Measurements from ENCODE around the gene MMP23B.

Gene MMP23B

GRCh38 chr1:1622788-1623094 lies 9.2 kb upstream of the MMP23B start:
- Mint-ChIP-seq H3K4me3 (no peak overlapping the region), H3K27ac (peak overlapping the region; percentile 17), H3K9me3 (no peaks in the 10 kb centered on the region), H3K4me1 (peaks cover 6% of the 10 kb centered on the region), H3K36me3 (peaks cover 3% of the 10 kb centered on the region)
- ATAC-seq (no peak), DNase-seq (ENCODE audit: low spot score in 2 of 2) (no peak)

- H3K36me3 Mint-ChIP-seq = no peaks in the 10 kb centered on the region
- H3K9me3 Mint-ChIP-seq = no peaks in the 10 kb centered on the region
- no peak for ATAC-seq
Measured at GRCh38 chr1:1623181-1623630, 8.8 kb upstream of the MMP23B start.

GRCh38 chr1:1623631-1624442 lies 8.1 kb upstream of the MMP23B start:
- Mint-ChIP-seq H3K36me3 (no peaks in the 10 kb centered on the region), H3K4me3 (no peak overlapping the region), H3K9me3 (no peaks in the 10 kb centered on the region), H3K27ac (no peak overlapping the region), H3K4me1 (peaks cover 6% of the 10 kb centered on the region)
- DNase-seq (ENCODE audit: low spot score in 2 of 2) (no peak), ATAC-seq (no peak)

More at GRCh38 chr1:1623181-1623630, 8.8 kb upstream of the MMP23B start:
- H3K4me1 Mint-ChIP-seq = peaks cover 6% of the 10 kb centered on the region
- no peak for DNase-seq (ENCODE audit: low spot score in 2 of 2)
- H3K27ac Mint-ChIP-seq = no peak overlapping the region
- H3K4me3 Mint-ChIP-seq = no peak overlapping the region

GRCh38 chr1:1624443-1625403 lies 7.2 kb upstream of the MMP23B start:
- peaks cover 3% of the 10 kb centered on the region for H3K36me3 Mint-ChIP-seq
- DNase-seq (ENCODE audit: low spot score in 2 of 2) (no peak), ATAC-seq (no peak)
- peaks cover 6% of the 10 kb centered on the region for H3K4me1 Mint-ChIP-seq
- no peaks in the 10 kb centered on the region for H3K9me3 Mint-ChIP-seq
- no peak overlapping the region for H3K4me3 Mint-ChIP-seq
- H3K27ac Mint-ChIP-seq = no peak overlapping the region

- ATAC-seq (no peak), DNase-seq (ENCODE audit: low spot score in 2 of 2) (no peak)
- peaks cover 11% of the 10 kb centered on the region for H3K4me1 Mint-ChIP-seq
- no peaks in the 10 kb centered on the region for H3K9me3 Mint-ChIP-seq
- no peak overlapping the region for H3K4me3 Mint-ChIP-seq
- H3K27ac Mint-ChIP-seq = no peak overlapping the region
- H3K36me3 Mint-ChIP-seq = peaks cover 10% of the 10 kb centered on the region
Measured at GRCh38 chr1:1625404-1625775, 6.6 kb upstream of the MMP23B start.

- DNase-seq (ENCODE audit: low spot score in 2 of 2) (no peak), ATAC-seq (no peak)
- Mint-ChIP-seq H3K36me3 (peaks cover 12% of the 10 kb centered on the region), H3K27ac (no peak overlapping the region), H3K4me3 (no peak overlapping the region), H3K9me3 (no peaks in the 10 kb centered on the region), H3K4me1 (peaks cover 12% of the 10 kb centered on the region)
Measured at GRCh38 chr1:1625824-1626206, 6.2 kb upstream of the MMP23B start.

- peaks cover 15% of the 10 kb centered on the region for H3K36me3 Mint-ChIP-seq
- H3K4me1 Mint-ChIP-seq = peaks cover 12% of the 10 kb centered on the region
- no peak for DNase-seq (ENCODE audit: low spot score in 2 of 2)
- no peak overlapping the region for H3K27ac Mint-ChIP-seq
- H3K9me3 Mint-ChIP-seq = no peaks in the 10 kb centered on the region
- no peak for ATAC-seq
- no peak overlapping the region for H3K4me3 Mint-ChIP-seq
Measured at GRCh38 chr1:1626207-1627141, 5.5 kb upstream of the MMP23B start.

GRCh38 chr1:1627261-1627828 lies 4.6 kb upstream of the MMP23B start:
- no peak overlapping the region for H3K27ac Mint-ChIP-seq

GRCh38 chr1:1627829-1628753 lies 3.9 kb upstream of the MMP23B start:
- ATAC-seq = no peak
- Mint-ChIP-seq H3K4me1 (peaks cover 12% of the 10 kb centered on the region), H3K4me3 (peak overlapping the region; percentile 74), H3K36me3 (peaks cover 19% of the 10 kb centered on the region), H3K27ac (peak overlapping the region; percentile 32), H3K9me3 (no peaks in the 10 kb centered on the region)
- DNase-seq (ENCODE audit: low spot score in 2 of 2) = no peak

More at GRCh38 chr1:1627261-1627828, 4.6 kb upstream of the MMP23B start:
- Mint-ChIP-seq H3K4me1 (peaks cover 12% of the 10 kb centered on the region), H3K36me3 (peaks cover 19% of the 10 kb centered on the region), H3K4me3 (no peak overlapping the region), H3K9me3 (no peaks in the 10 kb centered on the region)
- DNase-seq (ENCODE audit: low spot score in 2 of 2) (no peak), ATAC-seq (no peak)

GRCh38 chr1:1628754-1629429 lies 3.1 kb upstream of the MMP23B start:
- Mint-ChIP-seq H3K4me1 (peaks cover 12% of the 10 kb centered on the region), H3K36me3 (peaks cover 19% of the 10 kb centered on the region), H3K4me3 (peak overlapping the region; percentile 74), H3K27ac (peak overlapping the region; percentile 32), H3K9me3 (no peaks in the 10 kb centered on the region)
- ATAC-seq (peak; percentile 11), DNase-seq (ENCODE audit: low spot score in 2 of 2) (no peak)

GRCh38 chr1:1629430-1630190 lies 2.4 kb upstream of the MMP23B start:
- Mint-ChIP-seq H3K9me3 (no peaks in the 10 kb centered on the region), H3K36me3 (peaks cover 19% of the 10 kb centered on the region), H3K4me1 (peaks cover 10% of the 10 kb centered on the region), H3K4me3 (peak overlapping the region; percentile 74), H3K27ac (peak overlapping the region; percentile 94)
- DNase-seq (ENCODE audit: low spot score in 2 of 2) (peak; percentile 45 to 75), ATAC-seq (peak; percentile 56)

- peaks cover 19% of the 10 kb centered on the region for H3K36me3 Mint-ChIP-seq
- ATAC-seq (peak; percentile 85), DNase-seq (ENCODE audit: low spot score in 2 of 2) (peak; percentile 88 to 91)
Measured at GRCh38 chr1:1630191-1630964, 1.6 kb upstream of the MMP23B start.

More at GRCh38 chr1:1630191-1630964, 1.6 kb upstream of the MMP23B start:
- H3K4me1 Mint-ChIP-seq = peaks cover 6% of the 10 kb centered on the region
- peak overlapping the region; percentile 74 for H3K4me3 Mint-ChIP-seq
- peak overlapping the region; percentile 94 for H3K27ac Mint-ChIP-seq
- no peaks in the 10 kb centered on the region for H3K9me3 Mint-ChIP-seq

Measured in stimulated activated effector memory CD8-positive, alpha-beta T cell treated with anti-CD3 and anti-CD28 coated beads, Interleukin-12 subunit alpha, Interleukin-12 subunit beta, amount 100 ng/mL, for 72 hours (primary cell).